ENCODE data around the gene PRKCD. TPM values are rescaled to one million over a fixed set of nuclear protein-coding genes. Genes with fewer than 3 reads are reported as not detected.

PRKCD gene
- total RNA-seq, 1 experiment from 2014 or later, result 34.3 TPM

DNA sequence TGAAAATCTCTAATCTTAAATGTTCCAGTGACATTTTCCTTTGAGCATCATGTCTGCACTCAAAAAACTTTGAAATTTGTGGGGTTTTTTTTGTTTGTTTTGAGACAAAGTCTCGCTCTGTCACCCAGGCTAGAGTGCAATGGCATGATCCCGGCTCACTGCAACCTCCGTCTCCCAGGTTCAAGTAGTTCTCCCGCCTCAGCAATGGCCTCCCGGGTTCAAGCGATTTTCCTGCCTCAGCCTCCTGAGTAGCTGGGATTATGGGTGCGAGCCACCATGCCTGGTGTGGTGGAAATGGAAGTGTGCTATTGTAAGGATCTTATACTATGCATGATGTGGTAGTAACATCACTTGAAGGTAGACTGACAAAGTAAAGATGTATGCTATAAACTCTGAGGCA, 52.3 kb downstream of the PRKCD start:
- Histone ChIP-seq H3K27ac (no peak overlapping the region), H3K36me3 (ENCODE audit: low read depth) (no peaks in the 10 kb centered on the region), H3K4me2 (no peak overlapping the region), H3K27me3 (ENCODE audit: insufficient read depth, low read depth) (no peaks in the 10 kb centered on the region), H2AFZ (no peak overlapping the region), H3F3A (ENCODE audit: insufficient read depth, low read depth) (0 out of 2 replicates have a peak, but pooled peaks cover 6% of the 10 kb centered on the region), H3K4me3 (no peak overlapping the region), H4K20me1 (ENCODE audit: insufficient read depth) (no peaks in the 10 kb centered on the region), H3K4me1 (replicated peaks; ENCODE audit: insufficient read depth) (no peaks in the 10 kb centered on the region), H3K9me2 (ENCODE audit: insufficient read depth) (no peaks in the 10 kb centered on the region), H3K9me3 (ENCODE audit: insufficient read depth, low read depth) (no peaks in the 10 kb centered on the region), H3K79me2 (ENCODE audit: low read depth) (no peaks in the 10 kb centered on the region)
- BruUV-seq (replicated peaks), result no TSS peak
- ChIA-PET CTCF (no interaction called here), POLR2A (ENCODE audit: unreplicated experiment) (no interaction called here)
- TF ChIP-seq, protein P1, sequence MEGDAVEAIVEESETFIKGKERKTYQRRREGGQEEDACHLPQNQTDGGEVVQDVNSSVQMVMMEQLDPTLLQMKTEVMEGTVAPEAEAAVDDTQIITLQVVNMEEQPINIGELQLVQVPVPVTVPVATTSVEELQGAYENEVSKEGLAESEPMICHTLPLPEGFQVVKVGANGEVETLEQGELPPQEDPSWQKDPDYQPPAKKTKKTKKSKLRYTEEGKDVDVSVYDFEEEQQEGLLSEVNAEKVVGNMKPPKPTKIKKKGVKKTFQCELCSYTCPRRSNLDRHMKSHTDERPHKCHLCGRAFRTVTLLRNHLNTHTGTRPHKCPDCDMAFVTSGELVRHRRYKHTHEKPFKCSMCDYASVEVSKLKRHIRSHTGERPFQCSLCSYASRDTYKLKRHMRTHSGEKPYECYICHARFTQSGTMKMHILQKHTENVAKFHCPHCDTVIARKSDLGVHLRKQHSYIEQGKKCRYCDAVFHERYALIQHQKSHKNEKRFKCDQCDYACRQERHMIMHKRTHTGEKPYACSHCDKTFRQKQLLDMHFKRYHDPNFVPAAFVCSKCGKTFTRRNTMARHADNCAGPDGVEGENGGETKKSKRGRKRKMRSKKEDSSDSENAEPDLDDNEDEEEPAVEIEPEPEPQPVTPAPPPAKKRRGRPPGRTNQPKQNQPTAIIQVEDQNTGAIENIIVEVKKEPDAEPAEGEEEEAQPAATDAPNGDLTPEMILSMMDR (conservative IDR thresholded peaks at IDR 0.05), result no peak
- no peak for TF ChIP-seq EZH2 (IDR thresholded peaks at IDR 0.05; ENCODE audit: low read depth)
- intact Hi-C loops (cut with micrococcal nuclease; ENCODE audit: unreplicated experiment), result no loop called here
- DNase-seq, result no peak

DNA sequence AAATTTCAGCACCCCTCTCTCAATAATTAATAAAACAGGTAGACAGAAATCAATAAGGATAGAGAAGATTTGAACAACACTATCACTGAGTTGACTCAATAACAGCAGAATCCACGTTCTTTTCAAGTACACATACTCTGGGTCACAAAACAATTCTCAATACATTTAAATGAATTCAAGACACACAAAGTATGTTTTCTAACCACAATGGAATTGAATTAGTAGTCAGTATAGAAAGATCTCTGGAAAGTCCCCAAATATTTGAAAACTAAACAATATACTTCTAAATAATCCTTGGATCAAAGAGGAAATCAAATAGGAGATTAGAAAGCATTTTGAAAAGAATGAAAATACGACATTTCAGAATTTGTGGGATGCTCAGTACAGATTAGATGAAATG, 54.8 kb downstream of the PRKCD start:
- Histone ChIP-seq H4K20me1 (ENCODE audit: insufficient read depth) (no peaks in the 10 kb centered on the region), H3K9me3 (ENCODE audit: insufficient read depth, low read depth) (no peaks in the 10 kb centered on the region), H2AFZ (no peak overlapping the region), H3K4me1 (replicated peaks; ENCODE audit: insufficient read depth) (no peaks in the 10 kb centered on the region), H3K27me3 (ENCODE audit: insufficient read depth, low read depth) (no peaks in the 10 kb centered on the region), H3F3A (ENCODE audit: insufficient read depth, low read depth) (peaks cover 18% of the 10 kb centered on the region), H3K4me2 (no peak overlapping the region), H3K4me3 (no peak overlapping the region), H3K36me3 (ENCODE audit: low read depth) (no peaks in the 10 kb centered on the region), H3K27ac (no peak overlapping the region), H3K79me2 (ENCODE audit: low read depth) (no peaks in the 10 kb centered on the region), H3K9me2 (ENCODE audit: insufficient read depth) (no peaks in the 10 kb centered on the region)
- POLR2A ChIA-PET (ENCODE audit: unreplicated experiment), result no interaction called here
- CTCF ChIA-PET, result no interaction called here
- BruUV-seq (replicated peaks), result no TSS peak
- DNase-seq, result no peak
- TF ChIP-seq, protein P1 (conservative IDR thresholded peaks at IDR 0.05), result no peak
- TF ChIP-seq EZH2 (IDR thresholded peaks at IDR 0.05; ENCODE audit: low read depth), result no peak
- intact Hi-C loops (cut with micrococcal nuclease; ENCODE audit: unreplicated experiment), result no loop called here

DNA sequence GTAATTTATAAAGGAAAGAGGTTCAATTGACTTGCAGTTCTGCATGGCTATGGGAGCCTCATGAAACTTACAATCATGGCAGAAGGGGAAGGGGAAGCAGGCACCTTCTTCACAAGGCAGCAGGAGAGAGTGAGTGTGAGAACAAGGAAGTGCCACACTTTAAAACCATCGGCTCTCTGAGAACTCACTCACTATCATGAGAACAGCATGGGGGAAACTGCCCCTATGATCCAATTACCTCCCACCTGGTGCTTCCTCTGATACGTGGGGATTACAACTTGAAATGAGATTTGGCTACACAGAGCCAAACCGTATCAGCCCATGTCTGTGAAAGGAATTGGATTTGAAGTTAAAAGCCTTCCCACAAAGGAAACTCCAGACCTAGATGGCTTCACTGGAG, 55.7 kb downstream of the PRKCD start:
- no TSS peak for BruUV-seq (replicated peaks)
- ChIA-PET POLR2A (ENCODE audit: unreplicated experiment) (interaction anchor here (0.8 kb wide), 1 partner anchor 9 kb away, joined by 10 read pairs; no protein-coding TSS in a partner anchor), CTCF (no interaction called here)
- H3K27ac ChIP-seq, result no peak overlapping the region
- H2AFZ ChIP-seq, result no peak overlapping the region
- no peaks in the 10 kb centered on the region for H3K9me3 ChIP-seq (ENCODE audit: insufficient read depth, low read depth)
- H3K36me3 ChIP-seq (ENCODE audit: low read depth), result no peaks in the 10 kb centered on the region
- H3F3A ChIP-seq (ENCODE audit: insufficient read depth, low read depth), result peaks cover 28% of the 10 kb centered on the region
- no peaks in the 10 kb centered on the region for H4K20me1 ChIP-seq (ENCODE audit: insufficient read depth)
- H3K4me1 ChIP-seq (replicated peaks; ENCODE audit: insufficient read depth), result no peaks in the 10 kb centered on the region
- no peak overlapping the region for H3K4me3 ChIP-seq
- no peaks in the 10 kb centered on the region for H3K27me3 ChIP-seq (ENCODE audit: insufficient read depth, low read depth)
- peak in 1 of 2 experiments; percentile 37 for DNase-seq
- intact Hi-C loops (cut with micrococcal nuclease; ENCODE audit: unreplicated experiment), result no loop called here
- TF ChIP-seq EZH2 (IDR thresholded peaks at IDR 0.05; ENCODE audit: low read depth), result no peak
- TF ChIP-seq, protein P1 (conservative IDR thresholded peaks at IDR 0.05), result no peak
- no peaks in the 10 kb centered on the region for H3K79me2 ChIP-seq (ENCODE audit: low read depth)
- no peaks in the 10 kb centered on the region for H3K9me2 ChIP-seq (ENCODE audit: insufficient read depth)
- H3K4me2 ChIP-seq, result no peak overlapping the region
